Activated T-helper 1 cell treated with Interleukin-2 at 50 U/mL for 16 hours (primary cell): ENCODE results near the gene KBTBD4.

Source experiments
- DNase-seq: peaks from one replicate; pipeline ENCODE4 v3.0.0-alpha.2; 2020; ENCODE audit warnings: low read depth

Gene KBTBD4

DNA sequence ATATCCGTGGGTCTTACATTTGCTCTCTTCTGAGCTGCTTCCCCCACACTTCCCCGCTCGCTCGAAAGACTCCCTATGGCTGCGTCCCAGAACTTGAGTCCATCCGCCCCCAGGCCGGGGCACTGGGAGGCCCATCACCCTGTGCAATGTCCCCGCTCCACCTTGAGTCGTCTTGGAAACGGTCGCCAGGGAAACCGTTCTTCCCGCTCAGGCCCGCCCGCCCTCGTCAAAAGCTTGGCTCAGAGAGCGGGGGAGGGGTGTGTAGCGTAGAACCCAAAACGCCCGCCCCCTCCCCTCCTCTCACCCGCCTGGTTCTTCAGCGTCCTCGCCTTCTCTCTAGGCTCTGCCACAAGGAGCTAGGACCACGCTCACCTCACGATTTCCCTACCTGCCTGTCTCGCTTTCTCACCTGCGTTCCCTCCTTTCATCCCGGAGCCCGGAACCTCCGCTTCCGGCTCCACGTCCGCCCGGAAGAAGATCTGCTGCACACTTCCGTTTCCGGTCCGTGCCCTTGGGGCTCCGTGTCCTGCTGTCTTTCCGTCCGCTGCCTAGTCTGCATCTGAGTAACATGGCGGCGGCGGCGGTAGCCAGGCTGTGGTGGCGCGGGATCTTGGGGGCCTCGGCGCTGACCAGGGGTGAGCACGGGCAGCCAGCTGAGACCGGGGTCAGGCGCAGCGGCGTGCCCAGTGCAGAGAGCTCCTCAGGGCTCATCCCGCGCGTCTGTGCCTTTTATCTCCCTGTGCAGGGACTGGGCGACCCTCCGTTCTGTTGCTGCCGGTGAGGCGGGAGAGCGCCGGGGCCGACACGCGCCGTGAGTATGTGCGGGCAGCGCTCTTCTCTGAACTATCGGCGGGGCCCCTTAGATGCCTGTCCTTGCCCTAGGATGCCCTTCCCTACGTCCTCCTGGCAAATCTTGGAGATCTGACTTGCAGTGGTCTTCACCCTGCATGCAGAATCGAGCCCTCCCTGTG is at the start of gene KBTBD4, which contains the start of gene NDUFS3:
TSS of gene KBTBD4 (minus strand) at position 447 of the 971 bp plus-strand sequence. CDS start at position 428, 19 bp downstream.
TSS of gene NDUFS3 (plus strand) at position 551 of the 971 bp plus-strand sequence. CDS start at position 569, 18 bp downstream.
- DNase-seq, result peak; percentile 83

GRCh38 chr11:47628026-47628425 is 49.3 kb upstream of the KBTBD4 start:
- no peak for DNase-seq

DNA sequence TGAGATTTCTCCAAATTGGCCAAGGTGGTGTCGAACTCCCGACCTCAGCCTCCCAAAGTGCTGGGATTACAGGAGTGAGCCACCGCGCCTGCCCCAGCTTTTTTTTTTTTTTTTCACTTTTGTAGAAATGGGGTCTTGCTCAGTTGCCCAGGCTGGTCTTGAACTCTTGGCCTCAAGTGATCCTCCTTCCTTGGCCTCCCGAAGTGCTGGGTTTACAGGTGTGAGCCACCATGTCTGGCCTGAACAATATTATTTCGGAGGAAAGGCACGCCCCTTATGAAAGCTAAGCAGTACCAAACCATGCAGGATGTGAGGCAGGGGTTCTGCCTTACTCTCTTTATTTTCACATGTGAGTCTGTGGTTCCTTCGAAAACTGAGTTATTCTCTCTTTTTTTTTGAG is 47.5 kb upstream of the KBTBD4 start:
- no peak for DNase-seq

GRCh38 chr11:47620836-47621378 is 42.1 kb upstream of the KBTBD4 start:
- DNase-seq, result no peak

- DNase-seq, result no peak
These were observed 38.6 kb upstream of the KBTBD4 start for GRCh38 chr11:47617417-47617809.

GRCh38 chr11:47616726-47617416 is 38.1 kb upstream of the KBTBD4 start:
- DNase-seq, result no peak

- no peak for DNase-seq
These were observed 36.5 kb upstream of the KBTBD4 start for GRCh38 chr11:47615249-47615648.

GRCh38 chr11:47611348-47611794 is 32.6 kb upstream of the KBTBD4 start:
- no peak for DNase-seq

DNA sequence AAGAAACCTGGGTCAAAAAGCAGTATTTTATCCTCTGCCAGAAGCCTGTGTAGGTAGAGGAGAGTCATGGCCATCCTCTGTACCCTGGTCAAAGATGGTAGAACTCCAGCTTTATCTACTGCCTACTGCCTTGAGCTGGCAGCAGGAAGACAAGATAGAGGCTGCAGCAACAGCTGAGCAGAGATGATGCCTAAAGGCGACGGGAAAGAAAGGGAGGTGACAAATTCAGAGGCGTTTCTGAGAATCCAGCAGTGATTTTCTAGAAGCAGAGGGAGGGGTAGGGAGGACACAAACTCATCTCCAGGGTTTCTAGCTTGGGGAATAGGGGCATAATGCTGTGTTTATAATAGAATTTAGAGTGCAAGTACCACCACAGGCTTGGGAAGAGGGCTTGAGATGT is 30.9 kb upstream of the KBTBD4 start:
- no peak for DNase-seq

GRCh38 chr11:47607380-47607779 is 28.6 kb upstream of the KBTBD4 start:
- DNase-seq, result no peak

DNA sequence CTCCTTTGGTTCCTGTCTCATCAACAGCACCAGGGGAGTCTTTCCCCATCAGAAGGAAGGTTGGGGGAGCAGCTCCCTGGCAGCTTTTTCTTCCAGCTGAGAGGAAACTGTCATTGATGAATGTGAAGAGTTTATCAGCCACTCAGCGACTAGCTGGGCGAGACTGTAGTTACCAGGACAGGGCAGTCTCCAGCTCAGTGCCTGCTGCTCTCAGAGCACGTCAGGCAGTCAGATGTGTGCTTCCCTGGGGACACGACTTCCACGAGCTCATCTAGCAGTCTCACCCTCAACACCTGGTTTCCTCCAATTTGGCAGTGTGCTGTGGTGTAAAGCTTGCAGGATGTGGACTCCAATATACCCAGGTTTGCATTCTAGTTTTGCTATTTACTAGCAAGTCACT is 28.0 kb upstream of the KBTBD4 start:
- DNase-seq, result no peak

- no peak for DNase-seq
These were observed 27.2 kb upstream of the KBTBD4 start for GRCh38 chr11:47605921-47606320.

GRCh38 chr11:47603295-47603694 is 24.5 kb upstream of the KBTBD4 start:
- no peak for DNase-seq

DNA sequence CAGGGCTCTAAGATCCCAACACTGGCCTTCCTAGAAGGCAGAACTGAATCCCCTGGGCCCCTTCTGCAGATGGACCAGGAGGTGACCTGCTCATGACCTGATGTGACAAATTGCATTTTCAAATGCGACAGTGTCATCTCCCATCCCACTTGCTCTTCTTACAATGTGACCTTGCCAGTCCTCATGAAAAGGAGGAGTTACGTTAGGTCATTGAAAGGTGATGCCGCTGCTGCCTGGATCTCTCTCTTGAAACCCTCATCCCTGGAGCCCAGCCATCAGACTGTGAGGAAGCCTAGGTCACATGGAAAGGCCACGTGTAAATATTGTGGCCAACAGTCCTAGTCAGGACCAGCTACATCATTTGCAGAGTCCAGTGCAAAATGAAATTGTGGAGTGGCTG is 21.1 kb upstream of the KBTBD4 start:
- no peak for DNase-seq

DNA sequence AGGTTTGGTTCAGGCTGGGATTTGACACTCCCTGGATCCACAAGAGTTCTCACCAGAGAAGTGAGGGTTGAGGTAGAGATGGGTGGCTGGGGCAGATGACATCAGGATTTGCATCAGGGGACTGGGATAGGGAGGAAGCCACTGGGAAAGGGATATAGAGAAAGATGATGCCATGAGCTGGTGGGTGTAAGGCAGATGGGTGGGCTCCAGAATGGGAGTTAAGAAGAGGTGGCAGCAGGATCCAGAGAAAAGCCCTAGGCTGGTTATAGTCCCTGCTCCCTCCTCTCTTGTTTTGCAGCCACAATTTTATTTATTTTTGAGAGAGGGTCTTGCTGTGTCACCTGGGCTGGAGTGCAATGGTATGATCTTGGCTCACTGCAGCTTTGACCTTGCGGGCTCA is 17.2 kb upstream of the KBTBD4 start:
- no peak for DNase-seq

DNA sequence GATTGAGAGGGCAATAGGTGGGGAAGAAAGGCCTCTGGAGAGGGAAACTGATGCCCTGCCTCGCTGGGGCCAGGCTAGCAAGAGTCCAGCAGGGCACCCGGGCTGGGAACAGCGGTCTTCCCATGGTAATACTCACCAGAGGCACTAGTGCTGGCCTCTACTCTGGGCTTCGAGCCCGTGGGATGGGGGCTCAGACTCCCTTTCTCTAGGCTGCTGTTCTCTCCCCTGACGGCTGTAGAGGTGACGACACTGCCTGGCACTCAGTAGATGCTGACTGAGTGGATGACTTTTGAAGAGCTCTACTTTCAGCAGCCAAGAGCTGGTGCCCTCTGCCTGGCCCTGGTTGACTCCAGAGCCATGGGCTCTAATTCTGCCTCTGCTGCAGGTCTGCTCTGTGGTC is 16.3 kb upstream of the KBTBD4 start:
- DNase-seq, result no peak

DNA sequence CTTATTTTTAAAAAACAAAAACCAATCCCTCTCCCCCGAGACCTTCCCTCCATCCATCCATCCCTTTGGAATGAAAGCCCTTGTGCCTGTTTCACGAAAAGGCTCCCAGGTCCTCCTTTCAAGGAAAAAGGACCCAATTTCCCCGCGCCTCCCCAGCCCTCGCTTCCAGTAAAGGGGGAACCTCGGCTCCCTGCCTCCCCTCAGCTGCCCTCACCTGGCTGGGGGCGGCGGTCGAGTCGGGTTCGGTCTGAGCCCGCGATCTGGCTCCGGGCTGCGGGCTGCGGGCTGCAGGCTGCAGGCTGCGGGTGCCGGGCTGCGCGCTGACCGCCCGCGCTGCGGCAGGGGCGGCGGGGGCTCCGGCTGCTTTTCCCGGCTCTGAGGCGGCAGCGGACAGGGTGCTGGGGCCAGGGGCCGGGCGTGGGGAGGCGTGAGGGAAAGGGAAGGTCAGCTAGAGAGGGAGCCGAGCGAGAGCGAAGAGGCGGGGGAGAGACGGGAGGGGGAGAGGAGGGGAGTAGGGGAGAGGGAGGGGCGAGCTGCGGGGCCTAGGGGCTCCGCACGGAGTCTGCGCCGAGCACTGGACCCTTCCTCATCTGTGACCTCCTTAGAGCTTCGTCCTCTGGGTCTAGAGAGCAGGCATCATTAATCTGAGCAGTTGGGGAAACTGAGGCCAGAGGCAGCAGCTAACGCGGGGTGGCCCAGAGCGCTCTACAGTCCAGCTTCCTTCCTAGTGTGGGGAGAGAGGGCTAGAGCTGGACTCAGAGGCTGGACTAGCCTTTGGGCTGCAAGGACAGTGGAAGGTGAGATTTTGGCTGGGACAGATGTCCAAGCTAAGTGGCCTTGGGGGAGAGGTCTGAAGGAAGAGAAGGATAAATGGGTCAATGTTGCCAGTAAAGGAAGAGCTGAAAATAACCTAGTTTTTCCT is 15.4 kb upstream of the KBTBD4 start, which contains the start of gene C1QTNF4:
TSS of gene C1QTNF4 (minus strand) at position 478 of the 922 bp plus-strand sequence. CDS start 3,601 bp downstream, outside the sequence.
- no peak for DNase-seq

- no peak for DNase-seq
These were observed 14.7 kb upstream of the KBTBD4 start for GRCh38 chr11:47593492-47593933.

DNA sequence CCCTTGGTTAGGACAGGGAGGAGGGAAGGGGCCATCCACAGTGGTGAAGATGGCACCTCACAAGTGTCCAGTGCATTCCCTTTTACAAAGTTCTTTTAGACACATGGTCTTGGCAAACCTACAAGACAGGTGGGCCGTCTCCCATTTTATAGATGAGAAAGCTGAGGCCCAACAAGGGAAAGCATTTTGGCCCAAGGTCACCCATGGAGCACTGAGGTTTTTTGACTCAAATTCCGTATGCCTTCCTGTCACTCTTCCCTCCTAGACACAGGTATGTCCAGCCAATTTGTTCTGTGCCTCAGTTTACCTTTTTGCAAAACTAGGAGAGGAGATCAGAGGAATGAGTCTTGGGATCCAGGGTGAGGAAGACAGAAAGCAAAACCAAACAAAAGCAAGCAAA is 14.2 kb upstream of the KBTBD4 start:
- DNase-seq, result no peak

GRCh38 chr11:47592251-47592650 is 13.5 kb upstream of the KBTBD4 start:
- DNase-seq, result no peak

GRCh38 chr11:47591764-47592163 is 13.0 kb upstream of the KBTBD4 start:
- no peak for DNase-seq
